HT1080 (cell line): ENCODE data around the gene TUBA4B. TPM values are rescaled to one million over a fixed set of nuclear protein-coding genes. Genes with fewer than 3 reads are reported as not detected.
"Not testable (repeated sequence)": the region's sequence is repeated elsewhere in the genome, so short reads cannot be mapped to it uniquely, and the experiment has no call there.

ENCODE experiments used
- DNase-seq: peaks from one replicate; pipeline ENCODE4 v3.0.0-alpha.2; 2015; ENCODE audit warnings: low read depth
- total RNA-seq: library from RNA; depleted of rRNA; stranded (reverse); fragments of >200 nt; shearing (Covaris generic); gene quantifications from 2 replicates; pipeline ENCODE4 v1.2.3, GENCODE V29; 2014

Gene TUBA4B
- total RNA-seq, 1 experiment from 2014 or later = 0.14 TPM

GRCh38 chr2:219247678-219248642 lies 5.1 kb upstream of the TUBA4B start:
- DNase-seq = no peak

- no peak for DNase-seq
These were observed 4.2 kb upstream of the TUBA4B start for GRCh38 chr2:219248845-219249202.

- DNase-seq = peak; percentile 93
These were observed 3.7 kb upstream of the TUBA4B start for GRCh38 chr2:219249203-219249980.

GRCh38 chr2:219250049-219250781 lies 2.8 kb upstream of the TUBA4B start:
- no peak for DNase-seq

- DNase-seq = no peak
These were observed 1.4 kb upstream of the TUBA4B start for GRCh38 chr2:219251656-219252055.

GRCh38 chr2:219252084-219252483 lies 959 bp upstream of the TUBA4B start:
- no peak for DNase-seq

- DNase-seq = no peak
These were observed 508 bp upstream of the TUBA4B start for GRCh38 chr2:219252570-219252899.

GRCh38 chr2:219253753-219254589 lies 928 bp downstream of the TUBA4B start, which contains the start of gene TUBA4A:
Gene TUBA4A (minus strand): TSS chr2:219253918. CDS start chr2:219253858, 60 bp downstream.
- peak; percentile 79 for DNase-seq

- no peak for DNase-seq
These were observed 1.7 kb downstream of the TUBA4B start for GRCh38 chr2:219254590-219255201.

- not testable (repeated sequence) for DNase-seq
These were observed 5.9 kb downstream of the TUBA4B start for GRCh38 chr2:219258942-219259341.

- DNase-seq = no peak
These were observed 8.2 kb downstream of the TUBA4B start for GRCh38 chr2:219261024-219261855.

- no peak for DNase-seq
These were observed 13.2 kb downstream of the TUBA4B start for GRCh38 chr2:219266232-219266631.

- DNase-seq = no peak
These were observed 13.8 kb downstream of the TUBA4B start for GRCh38 chr2:219266886-219267285.

GRCh38 chr2:219268294-219268693 lies 15.3 kb downstream of the TUBA4B start:
- no peak for DNase-seq

GRCh38 chr2:219269362-219270054 lies 16.5 kb downstream of the TUBA4B start:
- no peak for DNase-seq

- no peak for DNase-seq
These were observed 17.0 kb downstream of the TUBA4B start for GRCh38 chr2:219270055-219270372.

- no peak for DNase-seq
These were observed 18.0 kb downstream of the TUBA4B start for GRCh38 chr2:219271021-219271420.

GRCh38 chr2:219272356-219272755 lies 19.3 kb downstream of the TUBA4B start:
- DNase-seq = no peak

GRCh38 chr2:219272995-219273394 lies 20.0 kb downstream of the TUBA4B start:
- DNase-seq = peak; percentile 54
